HL-60/S4 (cell line): Measurements from ENCODE around the gene TM9SF3.

Experiments
- in situ Hi-C: fragments of 300-500 bp; cut with MboI; formaldehyde crosslinking; loops from 2 replicates; pipeline ENCODE4 v1.14.3; 2022; ENCODE audit warnings: low sequenced_read_pairs

TM9SF3 gene

GRCh38 chr10:96473866-96474265, 112.9 kb downstream of the TM9SF3 start:
- in situ Hi-C loops = no loop called here

- in situ Hi-C loops = no loop called here
Measured at GRCh38 chr10:96470116-96470743, 116.6 kb downstream of the TM9SF3 start.

- in situ Hi-C loops = no loop called here
Measured at GRCh38 chr10:96468845-96469244, 118.0 kb downstream of the TM9SF3 start.
